Thyroid gland (tissue), 4 donors: ENCODE data around the gene DNAH1. TPM values are rescaled to one million over a fixed set of nuclear protein-coding genes. Genes with fewer than 3 reads are reported as not detected.

Experiments
- DNase-seq, 2 donors: peaks; one replicate each; pipeline ENCODE4 v3.0.0-alpha.2; 2019
- H3K27ac ChIP-seq, 3 donors: fragments of 200-600 bp; sonication (generic); 1 replicate in 2 of 3; 2 replicates in 1 of 3; pipeline ENCODE4 v1.5.1; 2016 to 2019; ENCODE audit warnings: mild to moderate bottlenecking in 1 of 3, moderate library complexity in 1 of 3
- H3K27me3 ChIP-seq: fragments of 200-600 bp; sonication (generic); one replicate; pipeline ENCODE4 v1.5.1; 2019
- H3K36me3 ChIP-seq, 2 donors: fragments of 200-600 bp; sonication (generic); one replicate each; pipeline ENCODE4 v1.5.1; 2016 to 2019
- H3K4me1 ChIP-seq, 2 donors: fragments of 200-600 bp; sonication (generic); one replicate each; pipeline ENCODE4 v1.5.1; 2017 to 2019
- H3K4me3 ChIP-seq, 3 donors: fragments of 200-600 bp; sonication (generic); replicated peaks in 1 of 3; 1 replicate in 2 of 3; 2 replicates in 1 of 3; pipeline ENCODE4 v1.5.1; 2016; ENCODE audit warnings: mild to moderate bottlenecking in 1 of 3
- H3K9me3 ChIP-seq: fragments of 200-600 bp; sonication (generic); one replicate; pipeline ENCODE4 v1.5.1; 2017
- CTCF ChIP-seq, 6 experiments: fragments of 200-600 bp in 3 of 6; fragments of 450-650 bp in 3 of 6; sonication (generic) in 3 of 6; IDR thresholded peaks; one replicate each; pipeline ENCODE4 v1.5.1; 2016 to 2019; ENCODE audit warnings: antibody characterized with exemption in 6 of 6, mild to moderate bottlenecking in 2 of 6, inconsistent platforms in 1 of 6, moderate library complexity in 1 of 6
- POLR2A ChIP-seq, 2 donors: fragments of 450-650 bp; IDR thresholded peaks; one replicate each; pipeline ENCODE4 v1.6.1; 2017; ENCODE audit warnings: antibody characterized with exemption in 2 of 2, mild to moderate bottlenecking in 2 of 2, moderate library complexity in 1 of 2
- WGBS, 2 donors: methylation state at CpG; one replicate each; pipeline ENCODE4 v1.1.5; 2017; 5-methylcytosine and 5-hydroxymethylcytosine counted together
- intact Hi-C: fragments of 100-400 bp; cut with DNase I; formaldehyde crosslinking; loops from one replicate; pipeline ENCODE4 v1.15.1; 2023
- total RNA-seq, 4 donors: library from RNA; depleted of rRNA; stranded (reverse); fragments of >200 nt; gene quantifications; one replicate each; pipeline ENCODE4 v1.2.3, GENCODE V29; 2016

DNAH1 gene
- total RNA-seq, 4 donors from 2014 or later: 4.6 to 14.2 (median 7.5) TPM

- Histone ChIP-seq H3K9me3 (no peaks in the 10 kb centered on the region), H3K4me3 (no peak overlapping the region), H3K27me3 (no peaks in the 10 kb centered on the region), H3K4me1 (no peaks in the 10 kb centered on the region), H3K36me3 (no peaks in the 10 kb centered on the region), H3K27ac (no peak overlapping the region)
- WGBS, 2 donors: 90 to 94% methylated on average over 15 to 18 of the region's 18 CpGs
- no peak for DNase-seq
- TF ChIP-seq CTCF (IDR thresholded peaks at IDR 0.05): no peak
- no peak for TF ChIP-seq POLR2A (IDR thresholded peaks at IDR 0.05)
- intact Hi-C loops: no loop called here
Measured at GRCh38 chr3:52381623-52382022, 65.5 kb downstream of the DNAH1 start.

- H3K9me3 ChIP-seq: no peaks in the 10 kb centered on the region
- no peaks in the 10 kb centered on the region for H3K4me1 ChIP-seq
- WGBS, 2 donors: 93 to 100% methylated on average over 5 of the region's 14 CpGs
- TF ChIP-seq CTCF (IDR thresholded peaks at IDR 0.05): no peak
- no peak for TF ChIP-seq POLR2A (IDR thresholded peaks at IDR 0.05)
- no peak overlapping the region for H3K4me3 ChIP-seq
- intact Hi-C loops: no loop called here
- DNase-seq: no peak
- no peaks in the 10 kb centered on the region for H3K27me3 ChIP-seq
- H3K27ac ChIP-seq: no peak overlapping the region
- no peaks in the 10 kb centered on the region for H3K36me3 ChIP-seq
Measured at GRCh38 chr3:52383446-52383845, 67.3 kb downstream of the DNAH1 start.

GRCh38 chr3:52384019-52384761, 68.1 kb downstream of the DNAH1 start:
- intact Hi-C loops: no loop called here
- H3K27me3 ChIP-seq: no peaks in the 10 kb centered on the region
- 89 to 91% methylated on average over 7 to 9 of the region's 9 CpGs for WGBS, 2 donors
- DNase-seq: no peak
- H3K4me3 ChIP-seq: no peak overlapping the region
- TF ChIP-seq CTCF (IDR thresholded peaks at IDR 0.05) (no peak), POLR2A (IDR thresholded peaks at IDR 0.05) (no peak)
- no peaks in the 10 kb centered on the region for H3K36me3 ChIP-seq
- no peaks in the 10 kb centered on the region for H3K9me3 ChIP-seq
- H3K4me1 ChIP-seq: no peaks in the 10 kb centered on the region
- no peak overlapping the region for H3K27ac ChIP-seq

- TF ChIP-seq CTCF (IDR thresholded peaks at IDR 0.05) (no peak), POLR2A (IDR thresholded peaks at IDR 0.05) (no peak)
- DNase-seq: peak in 1 of 2 donors; percentile 10
- Histone ChIP-seq H3K9me3 (no peaks in the 10 kb centered on the region), H3K36me3 (no peaks in the 10 kb centered on the region), H3K27me3 (no peaks in the 10 kb centered on the region), H3K4me1 (no peaks in the 10 kb centered on the region), H3K4me3 (no peak overlapping the region), H3K27ac (no peak overlapping the region)
- 57 to 81% methylated on average over 4 to 7 of the region's 10 CpGs for WGBS, 2 donors
- intact Hi-C loops: no loop called here
Measured at GRCh38 chr3:52385157-52385556, 69.0 kb downstream of the DNAH1 start.

DNA sequence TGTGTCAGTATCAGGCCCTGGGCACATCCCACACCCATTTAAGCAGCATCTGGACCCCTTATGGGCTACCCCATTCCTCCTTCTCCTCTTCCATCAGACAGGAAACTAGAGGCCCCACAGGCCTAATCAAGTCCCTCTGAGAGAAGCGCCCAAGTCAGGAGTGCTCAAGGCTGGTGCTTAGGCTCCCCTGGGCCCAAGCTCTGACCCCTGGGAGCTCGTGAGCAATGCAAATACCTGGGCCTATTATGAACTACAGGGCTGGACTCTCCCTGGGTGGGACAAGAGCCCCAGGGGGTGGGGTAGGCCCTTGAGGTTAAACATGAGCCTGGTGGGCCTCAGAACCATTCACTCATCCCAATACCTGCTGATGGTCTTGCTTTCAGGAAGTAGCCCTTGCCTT, 71.4 kb downstream of the DNAH1 start:
- intact Hi-C loops: no loop called here
- H3K4me1 ChIP-seq: no peaks in the 10 kb centered on the region
- H3K36me3 ChIP-seq: no peaks in the 10 kb centered on the region
- no peaks in the 10 kb centered on the region for H3K27me3 ChIP-seq
- H3K9me3 ChIP-seq: no peaks in the 10 kb centered on the region
- no peak for TF ChIP-seq POLR2A (IDR thresholded peaks at IDR 0.05)
- TF ChIP-seq CTCF (IDR thresholded peaks at IDR 0.05): no peak
- no peak overlapping the region for H3K27ac ChIP-seq
- H3K4me3 ChIP-seq: no peak overlapping the region
- WGBS, 2 donors: 100% methylated on average over 1 to 2 of the region's 2 CpGs
- no peak for DNase-seq
